Measurements from ENCODE around the gene HLA-DOA.

Gene HLA-DOA

GRCh38 chr6:33004940-33005339 lies 4.5 kb downstream of the HLA-DOA start:
- Histone ChIP-seq H3K27me3 (ENCODE audit: insufficient read depth, poor library complexity, severe bottlenecking) (peaks cover 3% of the 10 kb centered on the region), H3K27ac (replicated peaks) (no peak overlapping the region), H3K4me3 (replicated peaks; ENCODE audit: insufficient read depth, low read length) (no peak overlapping the region)
- DNase-seq (ENCODE audit: low read depth in 1 of 2, low spot score in 1 of 2), result no peak
- TF ChIP-seq REST (IDR thresholded peaks at IDR 0.05; ENCODE audit: insufficient replicate concordance, low read depth) (no peak), CTCF (IDR thresholded peaks at IDR 0.05; ENCODE audit: insufficient read depth, low read length) (no peak), SPI1 (IDR thresholded peaks at IDR 0.05; ENCODE audit: borderline replicate concordance, low read depth) (no peak), POLR2AphosphoS5 (IDR thresholded peaks at IDR 0.05; ENCODE audit: low read depth) (no peak), GABPA (IDR thresholded peaks at IDR 0.05; ENCODE audit: low read depth) (no peak)

- no peak for DNase-seq (ENCODE audit: low read depth in 1 of 2, low spot score in 1 of 2)
- H3K27me3 ChIP-seq (ENCODE audit: insufficient read depth, poor library complexity, severe bottlenecking), result no peaks in the 10 kb centered on the region
- no peak for TF ChIP-seq GABPA (IDR thresholded peaks at IDR 0.05; ENCODE audit: low read depth)
Observed at GRCh38 chr6:33001685-33002084, 7.7 kb downstream of the HLA-DOA start.

GRCh38 chr6:33000055-33000454 lies 9.3 kb downstream of the HLA-DOA start:
- H3K27me3 ChIP-seq (ENCODE audit: insufficient read depth, poor library complexity, severe bottlenecking), result peaks cover 3% of the 10 kb centered on the region
- no peak overlapping the region for H3K27ac ChIP-seq (replicated peaks)
- H3K4me3 ChIP-seq (replicated peaks; ENCODE audit: insufficient read depth, low read length), result no peak overlapping the region
- peak in 1 of 2 experiments; percentile 20 for DNase-seq (ENCODE audit: low read depth in 1 of 2, low spot score in 1 of 2)
- TF ChIP-seq POLR2AphosphoS5 (IDR thresholded peaks at IDR 0.05; ENCODE audit: low read depth) (no peak), SPI1 (IDR thresholded peaks at IDR 0.05; ENCODE audit: borderline replicate concordance, low read depth) (peak; percentile 60; the same call in 1 of the 2 replicates)

More at GRCh38 chr6:33001685-33002084, 7.7 kb downstream of the HLA-DOA start:
- H3K4me3 ChIP-seq (replicated peaks; ENCODE audit: insufficient read depth, low read length), result no peak overlapping the region
- no peak overlapping the region for H3K27ac ChIP-seq (replicated peaks)

- H3K27me3 ChIP-seq (ENCODE audit: insufficient read depth, poor library complexity, severe bottlenecking), result peaks cover 3% of the 10 kb centered on the region
- H3K4me3 ChIP-seq (replicated peaks; ENCODE audit: insufficient read depth, low read length), result no peak overlapping the region
- H3K27ac ChIP-seq (replicated peaks), result no peak overlapping the region
- TF ChIP-seq REST (IDR thresholded peaks at IDR 0.05; ENCODE audit: insufficient replicate concordance, low read depth) (no peak), POLR2AphosphoS5 (IDR thresholded peaks at IDR 0.05; ENCODE audit: low read depth) (no peak), CTCF (IDR thresholded peaks at IDR 0.05; ENCODE audit: insufficient read depth, low read length) (no peak), SPI1 (IDR thresholded peaks at IDR 0.05; ENCODE audit: borderline replicate concordance, low read depth) (no peak), GABPA (IDR thresholded peaks at IDR 0.05; ENCODE audit: low read depth) (no peak)
- DNase-seq (ENCODE audit: low read depth in 1 of 2, low spot score in 1 of 2), result no peak
Observed at GRCh38 chr6:32995448-32995847, 13.9 kb downstream of the HLA-DOA start.

- DNase-seq (ENCODE audit: low read depth in 1 of 2, low spot score in 1 of 2), result no peak
- TF ChIP-seq GABPA (IDR thresholded peaks at IDR 0.05; ENCODE audit: low read depth), result no peak
- Histone ChIP-seq H3K27me3 (ENCODE audit: insufficient read depth, poor library complexity, severe bottlenecking) (peaks cover 3% of the 10 kb centered on the region), H3K27ac (replicated peaks) (no peak overlapping the region), H3K4me3 (replicated peaks; ENCODE audit: insufficient read depth, low read length) (no peak overlapping the region)
Observed at GRCh38 chr6:32993363-32993973, 15.9 kb downstream of the HLA-DOA start.

Measured in HL-60 (cell line).